ENCODE measurements around the gene STAT6. TPM values are rescaled to one million over a fixed set of nuclear protein-coding genes. Genes with fewer than 3 reads are reported as not detected.
A peak's percentile ranks its signal among the peaks of the same experiment; 100 is the strongest.

Gene STAT6
- polyA plus RNA-seq, 1 donor (not counting 4 experiments of a cell fraction or from before 2014, with no cell fraction given): 113 TPM

DNA sequence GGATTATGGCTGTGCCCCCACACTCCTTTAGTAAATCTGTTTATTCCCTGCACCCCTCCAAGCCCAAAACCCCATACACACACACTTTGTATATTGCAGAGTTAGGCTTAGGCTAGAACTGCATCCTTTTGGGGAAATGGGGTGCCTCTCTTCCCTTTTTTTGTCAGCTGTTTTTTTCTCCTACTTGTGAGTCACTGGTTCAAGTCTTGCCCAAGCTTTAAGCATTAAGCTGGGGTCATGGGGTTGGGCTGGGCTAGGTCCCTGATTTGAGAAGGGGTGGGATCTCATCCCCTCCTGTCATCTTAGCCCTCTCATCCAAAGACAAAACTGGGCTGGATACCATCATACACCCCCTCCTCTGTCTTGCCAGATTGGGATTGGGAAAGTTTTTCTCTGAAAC, 18.7 kb upstream of the STAT6 start:
- FAIRE-seq: no peak
- Histone ChIP-seq H3K4me3 (ENCODE audit: control insufficient read depth in 2 of 3, extremely low read depth in 1 of 3, insufficient read depth in 2 of 3, low read depth in 1 of 3, low read length in 3 of 3) (peak overlapping the region; percentile 11 to 90 (median 69)), H3K79me2 (ENCODE audit: control insufficient read depth, insufficient read depth, low read length) (no peaks in the 10 kb centered on the region), H3K4me1 (ENCODE audit: control insufficient read depth, extremely low read depth, insufficient read depth, low read length) (peaks cover 16% of the 10 kb centered on the region), H4K20me1 (ENCODE audit: control insufficient read depth, extremely low read depth, insufficient read depth, low read length) (no peaks in the 10 kb centered on the region), H3K27ac (ENCODE audit: control insufficient read depth, insufficient read depth, low read length) (no peak overlapping the region), H2AFZ (ENCODE audit: control insufficient read depth, low read length) (no peak overlapping the region), H3K9me3 (ENCODE audit: control insufficient read depth, low read depth, low read length) (no peaks in the 10 kb centered on the region), H3K36me3 (ENCODE audit: control insufficient read depth in 2 of 2, extremely low read depth in 1 of 2, insufficient read depth in 2 of 2, low read length in 2 of 2) (no peaks in the 10 kb centered on the region), H3K9me1 (ENCODE audit: control insufficient read depth, extremely low read depth, insufficient read depth, low read length) (no peaks in the 10 kb centered on the region), H3K27me3 (ENCODE audit: control insufficient read depth, extremely low read depth, insufficient read depth, low read length) (no peaks in the 10 kb centered on the region), H3K4me2 (ENCODE audit: control insufficient read depth, extremely low read depth, insufficient read depth, low read depth, low read length) (peak overlapping the region; percentile 44), H3K9ac (ENCODE audit: control insufficient read depth, extremely low read depth, insufficient read depth, low read length) (peak overlapping the region; percentile 15)
- no peak for DNase-seq (ENCODE audit: low read depth, low spot score)
- TF ChIP-seq, protein P1, sequence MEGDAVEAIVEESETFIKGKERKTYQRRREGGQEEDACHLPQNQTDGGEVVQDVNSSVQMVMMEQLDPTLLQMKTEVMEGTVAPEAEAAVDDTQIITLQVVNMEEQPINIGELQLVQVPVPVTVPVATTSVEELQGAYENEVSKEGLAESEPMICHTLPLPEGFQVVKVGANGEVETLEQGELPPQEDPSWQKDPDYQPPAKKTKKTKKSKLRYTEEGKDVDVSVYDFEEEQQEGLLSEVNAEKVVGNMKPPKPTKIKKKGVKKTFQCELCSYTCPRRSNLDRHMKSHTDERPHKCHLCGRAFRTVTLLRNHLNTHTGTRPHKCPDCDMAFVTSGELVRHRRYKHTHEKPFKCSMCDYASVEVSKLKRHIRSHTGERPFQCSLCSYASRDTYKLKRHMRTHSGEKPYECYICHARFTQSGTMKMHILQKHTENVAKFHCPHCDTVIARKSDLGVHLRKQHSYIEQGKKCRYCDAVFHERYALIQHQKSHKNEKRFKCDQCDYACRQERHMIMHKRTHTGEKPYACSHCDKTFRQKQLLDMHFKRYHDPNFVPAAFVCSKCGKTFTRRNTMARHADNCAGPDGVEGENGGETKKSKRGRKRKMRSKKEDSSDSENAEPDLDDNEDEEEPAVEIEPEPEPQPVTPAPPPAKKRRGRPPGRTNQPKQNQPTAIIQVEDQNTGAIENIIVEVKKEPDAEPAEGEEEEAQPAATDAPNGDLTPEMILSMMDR (optimal IDR thresholded peaks at IDR 0.05 in 1 of 3, IDR thresholded peaks at IDR 0.05 in 1 of 3, conservative IDR thresholded peaks at IDR 0.05 in 1 of 3; ENCODE audit: extremely low read depth in 1 of 3, insufficient read depth in 2 of 3, low read length in 3 of 3): no peak
- no peak for TF ChIP-seq EZH2 (IDR thresholded peaks at IDR 0.05; ENCODE audit: low read length)
- dilution Hi-C loops (cut with MboI; ENCODE audit: extremely low pct_ligation_motif_present, low sequenced_read_pairs): loop anchor here (5.0 kb wide), 1 partner anchor 42 kb away; no protein-coding TSS in a partner anchor

DNA sequence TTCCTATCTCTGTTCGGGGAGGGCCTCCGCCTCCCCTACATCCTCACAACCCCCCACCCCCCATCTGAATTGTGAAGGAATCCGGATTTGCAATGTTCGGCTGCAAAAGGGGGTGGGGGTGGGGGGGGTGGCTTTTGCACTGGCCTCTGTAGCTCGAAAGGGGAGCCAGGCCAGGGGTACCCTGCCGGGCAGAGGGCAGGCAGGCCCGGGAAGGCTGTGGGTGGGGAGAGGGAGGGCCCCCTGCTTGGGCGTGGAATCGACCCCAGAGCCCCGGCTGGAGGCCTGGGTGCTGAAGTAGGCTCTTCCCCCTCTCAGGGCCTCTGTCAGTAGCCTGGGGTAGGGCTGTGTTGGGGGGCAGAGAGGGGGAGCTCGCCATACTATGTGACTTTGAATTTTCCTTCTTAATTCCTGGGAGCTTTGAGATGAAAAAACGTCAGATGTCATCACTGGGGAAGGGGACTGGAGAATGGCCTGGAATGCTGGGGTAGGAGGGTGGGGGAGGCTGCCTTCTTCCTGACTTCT, 18.2 kb upstream of the STAT6 start:
- Histone ChIP-seq H4K20me1 (ENCODE audit: control insufficient read depth, extremely low read depth, insufficient read depth, low read length) (no peaks in the 10 kb centered on the region), H3K4me3 (ENCODE audit: control insufficient read depth in 2 of 3, extremely low read depth in 1 of 3, insufficient read depth in 2 of 3, low read depth in 1 of 3, low read length in 3 of 3) (peak overlapping the region; percentile 11 to 90 (median 69)), H3K27ac (ENCODE audit: control insufficient read depth, insufficient read depth, low read length) (no peak overlapping the region), H3K79me2 (ENCODE audit: control insufficient read depth, insufficient read depth, low read length) (no peaks in the 10 kb centered on the region), H3K4me2 (ENCODE audit: control insufficient read depth, extremely low read depth, insufficient read depth, low read depth, low read length) (peak overlapping the region; percentile 77), H3K4me1 (ENCODE audit: control insufficient read depth, extremely low read depth, insufficient read depth, low read length) (peaks cover 16% of the 10 kb centered on the region), H3K9ac (ENCODE audit: control insufficient read depth, extremely low read depth, insufficient read depth, low read length) (peak overlapping the region; percentile 15), H3K9me1 (ENCODE audit: control insufficient read depth, extremely low read depth, insufficient read depth, low read length) (no peaks in the 10 kb centered on the region), H2AFZ (ENCODE audit: control insufficient read depth, low read length) (no peak overlapping the region), H3K27me3 (ENCODE audit: control insufficient read depth, extremely low read depth, insufficient read depth, low read length) (no peaks in the 10 kb centered on the region), H3K36me3 (ENCODE audit: control insufficient read depth in 2 of 2, extremely low read depth in 1 of 2, insufficient read depth in 2 of 2, low read length in 2 of 2) (no peaks in the 10 kb centered on the region), H3K9me3 (ENCODE audit: control insufficient read depth, low read depth, low read length) (no peaks in the 10 kb centered on the region)
- dilution Hi-C loops (cut with MboI; ENCODE audit: extremely low pct_ligation_motif_present, low sequenced_read_pairs): no loop called here
- no peak for TF ChIP-seq EZH2 (IDR thresholded peaks at IDR 0.05; ENCODE audit: low read length)
- TF ChIP-seq, protein P1 (optimal IDR thresholded peaks at IDR 0.05 in 1 of 3, IDR thresholded peaks at IDR 0.05 in 1 of 3, conservative IDR thresholded peaks at IDR 0.05 in 1 of 3; ENCODE audit: extremely low read depth in 1 of 3, insufficient read depth in 2 of 3, low read length in 3 of 3): no peak
- FAIRE-seq: no peak
- DNase-seq (ENCODE audit: low read depth, low spot score): no peak

All from keratinocyte (primary cell).